Measurements from ENCODE around the gene SCRN2. TPM values are rescaled to one million over a fixed set of nuclear protein-coding genes. Genes with fewer than 3 reads are reported as not detected.

SCRN2 gene
- total RNA-seq, 2 experiments from 2014 or later, result 21.0 to 23.8 TPM

- peaks cover 36% of the 10 kb centered on the region for H3K27me3 Mint-ChIP-seq
- DNase-seq, result no peak
- no peak overlapping the region for H3K27ac Mint-ChIP-seq
- ChIA-PET POLR2A (interaction anchor here (0.8 to 1.2 kb wide), 2 partner anchors 24 to 25 kb away, joined by 3 to 4 read pairs; no protein-coding TSS in a partner anchor), CTCF (interaction anchor here (1.7 to 2.8 kb wide), 2 partner anchors 19 to 30 kb away, joined by 3 to 18 read pairs; partner anchors contain the start of gene SCRN2)
- ATAC-seq, result no peak
- TF ChIP-seq, protein P1, sequence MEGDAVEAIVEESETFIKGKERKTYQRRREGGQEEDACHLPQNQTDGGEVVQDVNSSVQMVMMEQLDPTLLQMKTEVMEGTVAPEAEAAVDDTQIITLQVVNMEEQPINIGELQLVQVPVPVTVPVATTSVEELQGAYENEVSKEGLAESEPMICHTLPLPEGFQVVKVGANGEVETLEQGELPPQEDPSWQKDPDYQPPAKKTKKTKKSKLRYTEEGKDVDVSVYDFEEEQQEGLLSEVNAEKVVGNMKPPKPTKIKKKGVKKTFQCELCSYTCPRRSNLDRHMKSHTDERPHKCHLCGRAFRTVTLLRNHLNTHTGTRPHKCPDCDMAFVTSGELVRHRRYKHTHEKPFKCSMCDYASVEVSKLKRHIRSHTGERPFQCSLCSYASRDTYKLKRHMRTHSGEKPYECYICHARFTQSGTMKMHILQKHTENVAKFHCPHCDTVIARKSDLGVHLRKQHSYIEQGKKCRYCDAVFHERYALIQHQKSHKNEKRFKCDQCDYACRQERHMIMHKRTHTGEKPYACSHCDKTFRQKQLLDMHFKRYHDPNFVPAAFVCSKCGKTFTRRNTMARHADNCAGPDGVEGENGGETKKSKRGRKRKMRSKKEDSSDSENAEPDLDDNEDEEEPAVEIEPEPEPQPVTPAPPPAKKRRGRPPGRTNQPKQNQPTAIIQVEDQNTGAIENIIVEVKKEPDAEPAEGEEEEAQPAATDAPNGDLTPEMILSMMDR (IDR thresholded peaks at IDR 0.05), result no peak
- H3K4me1 Mint-ChIP-seq (ENCODE audit: low read depth), result no peaks in the 10 kb centered on the region
- no peaks in the 10 kb centered on the region for H3K36me3 Mint-ChIP-seq (ENCODE audit: low read depth)
- no peaks in the 10 kb centered on the region for H3K9me3 Mint-ChIP-seq
- intact Hi-C loops (cut with micrococcal nuclease), result no loop called here
- no peak overlapping the region for H3K4me3 Mint-ChIP-seq
Measured at GRCh38 chr17:47871048-47871447, 30.0 kb upstream of the SCRN2 start.

GRCh38 chr17:47870056-47870455 lies 29.0 kb upstream of the SCRN2 start:
- H3K9me3 Mint-ChIP-seq, result no peaks in the 10 kb centered on the region
- ChIA-PET CTCF (interaction anchor here (0.8 to 2.8 kb wide), 3 partner anchors 20 to 92 kb away, joined by 3 to 18 read pairs (median 3); no protein-coding TSS in a partner anchor), POLR2A (interaction anchor here (0.8 kb wide), 1 partner anchor 26 kb away, joined by 3 read pairs; no protein-coding TSS in a partner anchor)
- H3K4me1 Mint-ChIP-seq (ENCODE audit: low read depth), result peaks cover under 1% of the 10 kb centered on the region
- H3K36me3 Mint-ChIP-seq (ENCODE audit: low read depth), result no peaks in the 10 kb centered on the region
- DNase-seq (no peak), ATAC-seq (no peak)
- H3K4me3 Mint-ChIP-seq, result no peak overlapping the region
- TF ChIP-seq, protein P1 (IDR thresholded peaks at IDR 0.05), result no peak
- intact Hi-C loops (cut with micrococcal nuclease), result no loop called here
- peaks cover 28% of the 10 kb centered on the region for H3K27me3 Mint-ChIP-seq
- no peak overlapping the region for H3K27ac Mint-ChIP-seq

- peaks cover 6% of the 10 kb centered on the region for H3K4me1 Mint-ChIP-seq (ENCODE audit: low read depth)
- ATAC-seq, result no peak
- H3K9me3 Mint-ChIP-seq, result no peaks in the 10 kb centered on the region
- peaks cover 27% of the 10 kb centered on the region for H3K27me3 Mint-ChIP-seq
- TF ChIP-seq, protein P1 (IDR thresholded peaks at IDR 0.05), result no peak
- H3K27ac Mint-ChIP-seq, result no peak overlapping the region
- ChIA-PET POLR2A (interaction anchor here (0.8 kb wide), 1 partner anchor 16 kb away, joined by 3 read pairs; no protein-coding TSS in a partner anchor), CTCF (interaction anchor here (0.7 kb wide), 1 partner anchor 21 kb away, joined by 3 read pairs; no protein-coding TSS in a partner anchor)
- no peaks in the 10 kb centered on the region for H3K36me3 Mint-ChIP-seq (ENCODE audit: low read depth)
- no peak for DNase-seq
- intact Hi-C loops (cut with micrococcal nuclease), result no loop called here
- no peak overlapping the region for H3K4me3 Mint-ChIP-seq
Measured at GRCh38 chr17:47869114-47869513, 28.0 kb upstream of the SCRN2 start.

- no peak overlapping the region for H3K27ac Mint-ChIP-seq
- peaks cover 24% of the 10 kb centered on the region for H3K27me3 Mint-ChIP-seq
- no peak overlapping the region for H3K4me3 Mint-ChIP-seq
- intact Hi-C loops (cut with micrococcal nuclease), result no loop called here
- TF ChIP-seq, protein P1 (IDR thresholded peaks at IDR 0.05), result no peak
- H3K9me3 Mint-ChIP-seq, result no peaks in the 10 kb centered on the region
- ATAC-seq (no peak), DNase-seq (no peak)
- ChIA-PET POLR2A (no interaction called here), CTCF (no interaction called here)
- peaks cover 8% of the 10 kb centered on the region for H3K4me1 Mint-ChIP-seq (ENCODE audit: low read depth)
- H3K36me3 Mint-ChIP-seq (ENCODE audit: low read depth), result no peaks in the 10 kb centered on the region
Measured at GRCh38 chr17:47867813-47868533, 26.9 kb upstream of the SCRN2 start.

- H3K36me3 Mint-ChIP-seq (ENCODE audit: low read depth), result no peaks in the 10 kb centered on the region
- peaks cover 21% of the 10 kb centered on the region for H3K27me3 Mint-ChIP-seq
- H3K27ac Mint-ChIP-seq, result no peak overlapping the region
- POLR2A ChIA-PET, result no interaction called here
- no peak overlapping the region for H3K4me3 Mint-ChIP-seq
- intact Hi-C loops (cut with micrococcal nuclease), result no loop called here
- H3K4me1 Mint-ChIP-seq (ENCODE audit: low read depth), result peaks cover 12% of the 10 kb centered on the region
- CTCF ChIA-PET, result no interaction called here
- TF ChIP-seq, protein P1 (IDR thresholded peaks at IDR 0.05), result no peak
- ATAC-seq (no peak), DNase-seq (no peak)
- H3K9me3 Mint-ChIP-seq, result no peaks in the 10 kb centered on the region
Measured at GRCh38 chr17:47866941-47867340, 25.9 kb upstream of the SCRN2 start.

Data from activated CD8-positive, alpha-beta T cell treated with anti-CD3 and anti-CD28 coated beads for 36 hours (primary cell).